SK-N-MC (cell line): ENCODE data around the gene MCMBP.

Experiments
- DNase-seq: peaks from one replicate; pipeline ENCODE4 v3.0.0-alpha.2; 2011; ENCODE audit warnings: low read depth, low spot score
- H3K27ac ChIP-seq: fragments of 200-600 bp; sonication (generic); 2 replicates; pipeline ENCODE4 v1.5.1; 2016; ENCODE audit warnings: mixed run types
- H3K36me3 ChIP-seq: fragments of 200-600 bp; sonication (generic); 2 replicates; pipeline ENCODE4 v1.6.1; 2017; ENCODE audit warnings: antibody characterized with exemption, low read length, mixed read lengths; ENCODE audit not compliant: insufficient read depth
- H3K4me3 ChIP-seq: fragments of 200-600 bp; sonication (generic); 2 replicates; pipeline ENCODE4 v1.5.1; 2016
- H3K9ac ChIP-seq: fragments of 200-600 bp; sonication (generic); 2 replicates; pipeline ENCODE4 v1.8.0; 2017; ENCODE audit warnings: mixed run types, mixed read lengths; ENCODE audit not compliant: insufficient read length
- H3K9me3 ChIP-seq: fragments of 200-600 bp; sonication (generic); 2 replicates; pipeline ENCODE4 v1.6.1; 2017; ENCODE audit warnings: low read depth, mild to moderate bottlenecking, antibody characterized with exemption, low read length, moderate library complexity, mixed read lengths
- EZH2 ChIP-seq: fragments of 200-600 bp; sonication (generic); IDR thresholded peaks from one replicate; pipeline ENCODE4 v1.6.1; 2017; ENCODE audit warnings: antibody characterized with exemption
- FOXP2 ChIP-seq: optimal IDR thresholded peaks from 2 replicates; pipeline ENCODE3; 2011; ENCODE audit warnings: mild to moderate bottlenecking, moderate library complexity; ENCODE audit not compliant: insufficient read depth; ENCODE audit errors: extremely low read length, control extremely low read depth
- POLR2AphosphoS5 ChIP-seq: IDR thresholded peaks from 2 replicates; pipeline ENCODE4 v1.6.1; 2012; ENCODE audit warnings: mild to moderate bottlenecking, low read depth, low read length, borderline replicate concordance

The MCMBP gene

GRCh38 chr10:119862524-119862923 is 10.1 kb downstream of the MCMBP start:
- TF ChIP-seq EZH2 (no peak), FOXP2 (no peak), POLR2AphosphoS5 (no peak)

GRCh38 chr10:119860866-119861607 is 11.6 kb downstream of the MCMBP start:
- Histone ChIP-seq H3K4me3 (no peak overlapping the region), H3K9me3 (0 out of 2 replicates have a peak, but pooled peaks cover 3% of the 10 kb centered on the region), H3K9ac (no peak overlapping the region), H3K36me3 (peaks cover 41% of the 10 kb centered on the region), H3K27ac (no peak overlapping the region)
- DNase-seq: no peak
- TF ChIP-seq POLR2AphosphoS5 (no peak), FOXP2 (no peak), EZH2 (no peak)

More at GRCh38 chr10:119862524-119862923, 10.1 kb downstream of the MCMBP start:
- H3K27ac ChIP-seq: no peak overlapping the region
- H3K36me3 ChIP-seq: peaks cover 28% of the 10 kb centered on the region; the same call in 1 of the 2 replicates
- H3K4me3 ChIP-seq: no peak overlapping the region
- H3K9ac ChIP-seq: no peak overlapping the region
- no peak for DNase-seq
- 0 out of 2 replicates have a peak, but pooled peaks cover 3% of the 10 kb centered on the region for H3K9me3 ChIP-seq

- Histone ChIP-seq H3K9me3 (0 out of 2 replicates have a peak, but pooled peaks cover 3% of the 10 kb centered on the region), H3K9ac (no peak overlapping the region), H3K36me3 (peaks cover 33% of the 10 kb centered on the region), H3K4me3 (no peak overlapping the region), H3K27ac (0 out of 2 replicates have a peak overlapping the region, but pooled peaks have one; percentile 50)
- TF ChIP-seq FOXP2: no peak
- TF ChIP-seq EZH2: no peak
- DNase-seq: peak; percentile 8
Measured at GRCh38 chr10:119859420-119860258, 13.0 kb downstream of the MCMBP start.

- no peak overlapping the region for H3K27ac ChIP-seq
- no peak overlapping the region for H3K9ac ChIP-seq
- no peaks in the 10 kb centered on the region for H3K9me3 ChIP-seq
- TF ChIP-seq POLR2AphosphoS5 (no peak), FOXP2 (no peak), EZH2 (no peak)
- DNase-seq: no peak
- no peak overlapping the region for H3K4me3 ChIP-seq
- H3K36me3 ChIP-seq: peaks cover 33% of the 10 kb centered on the region
Measured at GRCh38 chr10:119858063-119858462, 14.6 kb downstream of the MCMBP start.

- TF ChIP-seq POLR2AphosphoS5: no peak
- no peak for TF ChIP-seq EZH2
- TF ChIP-seq FOXP2: no peak
- Histone ChIP-seq H3K27ac (no peak overlapping the region), H3K36me3 (peaks cover 58% of the 10 kb centered on the region), H3K9ac (no peak overlapping the region), H3K9me3 (no peaks in the 10 kb centered on the region), H3K4me3 (no peak overlapping the region)
- DNase-seq: no peak
Measured at GRCh38 chr10:119853574-119853973, 19.1 kb downstream of the MCMBP start.

GRCh38 chr10:119852822-119853221 is 19.8 kb downstream of the MCMBP start:
- DNase-seq: no peak
- no peak overlapping the region for H3K4me3 ChIP-seq
- no peak overlapping the region for H3K27ac ChIP-seq
- H3K9ac ChIP-seq: no peak overlapping the region
- H3K9me3 ChIP-seq: no peaks in the 10 kb centered on the region
- H3K36me3 ChIP-seq: peaks cover 55% of the 10 kb centered on the region
- no peak for TF ChIP-seq POLR2AphosphoS5
- TF ChIP-seq EZH2: no peak
- TF ChIP-seq FOXP2: no peak

GRCh38 chr10:119852277-119852676 is 20.4 kb downstream of the MCMBP start:
- no peak overlapping the region for H3K27ac ChIP-seq
- H3K4me3 ChIP-seq: no peak overlapping the region
- TF ChIP-seq EZH2: no peak
- TF ChIP-seq FOXP2: no peak
- no peak for TF ChIP-seq POLR2AphosphoS5
- peaks cover 55% of the 10 kb centered on the region for H3K36me3 ChIP-seq
- no peak overlapping the region for H3K9ac ChIP-seq
- H3K9me3 ChIP-seq: no peaks in the 10 kb centered on the region
- no peak for DNase-seq

- Histone ChIP-seq H3K9ac (no peak overlapping the region), H3K27ac (no peak overlapping the region), H3K9me3 (no peaks in the 10 kb centered on the region), H3K4me3 (no peak overlapping the region), H3K36me3 (peaks cover 63% of the 10 kb centered on the region)
- no peak for DNase-seq
- no peak for TF ChIP-seq EZH2
- no peak for TF ChIP-seq POLR2AphosphoS5
- TF ChIP-seq FOXP2: no peak
Measured at GRCh38 chr10:119849944-119850343, 22.7 kb downstream of the MCMBP start.
